Sigmoid colon (tissue), 7 donors: Measurements from ENCODE around the gene ARL14EP. TPM values are rescaled to one million over a fixed set of nuclear protein-coding genes. Genes with fewer than 3 reads are reported as not detected.

Experiments
- DNase-seq: peaks from one replicate; pipeline ENCODE4 v3.0.0-alpha.2; 2019
- H3K27ac ChIP-seq, 4 donors: fragments of 200-600 bp; sonication (generic); one replicate each; pipeline ENCODE4 v1.5.1; 2016 to 2019; ENCODE audit warnings: mild to moderate bottlenecking in 1 of 4
- H3K27me3 ChIP-seq, 3 donors: fragments of 200-600 bp; sonication (generic); one replicate each; pipeline ENCODE4 v1.5.1; 2019; ENCODE audit warnings: mild to moderate bottlenecking in 1 of 3
- H3K36me3 ChIP-seq, 4 donors: fragments of 200-600 bp; sonication (generic); one replicate each; pipeline ENCODE4 v1.5.1; 2016 to 2019
- H3K4me1 ChIP-seq, 4 donors: fragments of 200-600 bp; sonication (generic); one replicate each; pipeline ENCODE4 v1.5.1; 2017 to 2019
- H3K4me3 ChIP-seq, 4 donors: fragments of 200-600 bp; sonication (generic); one replicate each; pipeline ENCODE4 v1.5.1; 2017 to 2019; ENCODE audit warnings: mild to moderate bottlenecking in 2 of 4, moderate library complexity in 1 of 4
- H3K9me3 ChIP-seq, 4 donors: fragments of 200-600 bp in 3 of 4; sonication (generic) in 3 of 4; one replicate each; pipeline versions ENCODE4 v1.5.1 to v1.6.1; 2013 to 2019
- CTCF ChIP-seq, 4 experiments: fragments of 450-650 bp in 3 of 4; fragments of 200-600 bp in 1 of 4; IDR thresholded peaks; one replicate each; pipeline ENCODE4 v1.5.1; 2016 to 2019; ENCODE audit warnings: antibody characterized with exemption in 4 of 4, mild to moderate bottlenecking in 3 of 4, moderate library complexity in 2 of 4
- EP300 ChIP-seq, 4 donors: sonication (generic); formaldehyde crosslinking; IDR thresholded peaks; one replicate each; pipeline ENCODE4 v1.6.1; 2017; ENCODE audit warnings: antibody characterized with exemption in 4 of 4
- POLR2A ChIP-seq, 2 donors: fragments of 450-650 bp; IDR thresholded peaks; one replicate each; pipeline ENCODE4 v1.6.1; 2016; ENCODE audit warnings: antibody characterized with exemption in 2 of 2, mild to moderate bottlenecking in 2 of 2, moderate library complexity in 2 of 2
- POLR2AphosphoS5 ChIP-seq, 4 donors: sonication (generic); formaldehyde crosslinking; IDR thresholded peaks; one replicate each; pipeline ENCODE4 v1.6.1; 2017; ENCODE audit warnings: antibody characterized with exemption in 4 of 4
- WGBS, 2 donors: extraction: QIAGEN DNeasy Blood & Tissue Kit; methylation state at CpG; one replicate each; pipeline ENCODE4 v1.1.7; 2013; 5-methylcytosine and 5-hydroxymethylcytosine counted together
- intact Hi-C: fragments of 100-400 bp; cut with DNase I; formaldehyde crosslinking; loops from one replicate; pipeline ENCODE4 v1.15.1; 2023
- polyA plus RNA-seq, 3 donors: library from polyadenylated mRNA; stranded (reverse); fragments of 200-250 nt; gene quantifications; one replicate each; pipeline ENCODE4 v1.2.3, GENCODE V29; 2013
- total RNA-seq, 4 donors: library from RNA; depleted of rRNA; stranded (reverse); fragments of >200 nt; gene quantifications; one replicate each; pipeline ENCODE4 v1.1.0, GENCODE V29; 2016
- donor health status: healthy with polysubstance abuse.
- donor health status: Bipolar disorder and iron deficiency.
- donor health status: healthy.

ARL14EP gene
- total and polyA plus RNA-seq, 7 donors: 7.2 to 34.2 (median 22.5) TPM

- Histone ChIP-seq H3K27ac (no peak overlapping the region), H3K9me3 (no peaks in the 10 kb centered on the region), H3K4me3 (no peak overlapping the region), H3K4me1 (no peaks in the 10 kb centered on the region), H3K36me3 (no peaks in the 10 kb centered on the region), H3K27me3 (no peaks in the 10 kb centered on the region)
- 81 to 87% methylated on average over 9 of the region's 9 CpGs for WGBS, 2 donors
- no peak for DNase-seq
- intact Hi-C loops: no loop called here
- TF ChIP-seq POLR2A (IDR thresholded peaks at IDR 0.05): no peak
- TF ChIP-seq EP300 (IDR thresholded peaks at IDR 0.05): no peak
- no peak for TF ChIP-seq POLR2AphosphoS5 (IDR thresholded peaks at IDR 0.05)
- TF ChIP-seq CTCF (IDR thresholded peaks at IDR 0.05): no peak
Observed at GRCh38 chr11:30364837-30365482, 42.1 kb downstream of the ARL14EP start.

GRCh38 chr11:30365793-30366517, 43.1 kb downstream of the ARL14EP start:
- Histone ChIP-seq H3K4me1 (no peaks in the 10 kb centered on the region), H3K36me3 (no peaks in the 10 kb centered on the region), H3K27ac (no peak overlapping the region), H3K4me3 (no peak overlapping the region), H3K27me3 (no peaks in the 10 kb centered on the region), H3K9me3 (no peaks in the 10 kb centered on the region)
- DNase-seq: no peak
- TF ChIP-seq EP300 (IDR thresholded peaks at IDR 0.05): no peak
- TF ChIP-seq POLR2A (IDR thresholded peaks at IDR 0.05): no peak
- no peak for TF ChIP-seq CTCF (IDR thresholded peaks at IDR 0.05)
- TF ChIP-seq POLR2AphosphoS5 (IDR thresholded peaks at IDR 0.05): no peak
- intact Hi-C loops: no loop called here
- WGBS, 2 donors: 92 to 93% methylated on average over 3 of the region's 3 CpGs

GRCh38 chr11:30368394-30368793, 45.5 kb downstream of the ARL14EP start:
- no peak overlapping the region for H3K4me3 ChIP-seq
- 90% methylated on average over 4 of the region's 4 CpGs for WGBS, 2 donors
- DNase-seq: no peak
- H3K36me3 ChIP-seq: no peaks in the 10 kb centered on the region
- no peaks in the 10 kb centered on the region for H3K27me3 ChIP-seq
- no peaks in the 10 kb centered on the region for H3K4me1 ChIP-seq
- H3K27ac ChIP-seq: no peak overlapping the region
- TF ChIP-seq EP300 (IDR thresholded peaks at IDR 0.05) (no peak), POLR2AphosphoS5 (IDR thresholded peaks at IDR 0.05) (no peak), CTCF (IDR thresholded peaks at IDR 0.05) (no peak), POLR2A (IDR thresholded peaks at IDR 0.05) (no peak)
- H3K9me3 ChIP-seq: no peaks in the 10 kb centered on the region
- intact Hi-C loops: no loop called here

GRCh38 chr11:30370164-30370563, 47.3 kb downstream of the ARL14EP start:
- Histone ChIP-seq H3K27me3 (no peaks in the 10 kb centered on the region), H3K4me3 (no peak overlapping the region), H3K27ac (no peak overlapping the region), H3K36me3 (no peaks in the 10 kb centered on the region), H3K4me1 (no peaks in the 10 kb centered on the region), H3K9me3 (no peaks in the 10 kb centered on the region)
- TF ChIP-seq CTCF (IDR thresholded peaks at IDR 0.05) (no peak), EP300 (IDR thresholded peaks at IDR 0.05) (no peak), POLR2AphosphoS5 (IDR thresholded peaks at IDR 0.05) (no peak), POLR2A (IDR thresholded peaks at IDR 0.05) (no peak)
- no peak for DNase-seq
- 89 to 97% methylated on average over 1 of the region's 1 CpG for WGBS, 2 donors
- intact Hi-C loops: no loop called here
